HG02798 (cell line): ENCODE results near the gene NCR1.
"Not testable (repeated sequence)": the region's sequence is repeated elsewhere in the genome, so short reads cannot be mapped to it uniquely, and the experiment has no call there.

Experiments used
- ATAC-seq: cut with Tn5 transposase; IDR thresholded peaks from one replicate; pipeline ENCODE4 v1.9.1; 2021; ENCODE audit warnings: mild to moderate bottlenecking; ENCODE audit not compliant: unreplicated experiment, poor library complexity

Gene NCR1, protein sequence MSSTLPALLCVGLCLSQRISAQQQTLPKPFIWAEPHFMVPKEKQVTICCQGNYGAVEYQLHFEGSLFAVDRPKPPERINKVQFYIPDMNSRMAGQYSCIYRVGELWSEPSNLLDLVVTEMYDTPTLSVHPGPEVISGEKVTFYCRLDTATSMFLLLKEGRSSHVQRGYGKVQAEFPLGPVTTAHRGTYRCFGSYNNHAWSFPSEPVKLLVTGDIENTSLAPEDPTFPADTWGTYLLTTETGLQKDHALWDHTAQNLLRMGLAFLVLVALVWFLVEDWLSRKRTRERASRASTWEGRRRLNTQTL

DNA sequence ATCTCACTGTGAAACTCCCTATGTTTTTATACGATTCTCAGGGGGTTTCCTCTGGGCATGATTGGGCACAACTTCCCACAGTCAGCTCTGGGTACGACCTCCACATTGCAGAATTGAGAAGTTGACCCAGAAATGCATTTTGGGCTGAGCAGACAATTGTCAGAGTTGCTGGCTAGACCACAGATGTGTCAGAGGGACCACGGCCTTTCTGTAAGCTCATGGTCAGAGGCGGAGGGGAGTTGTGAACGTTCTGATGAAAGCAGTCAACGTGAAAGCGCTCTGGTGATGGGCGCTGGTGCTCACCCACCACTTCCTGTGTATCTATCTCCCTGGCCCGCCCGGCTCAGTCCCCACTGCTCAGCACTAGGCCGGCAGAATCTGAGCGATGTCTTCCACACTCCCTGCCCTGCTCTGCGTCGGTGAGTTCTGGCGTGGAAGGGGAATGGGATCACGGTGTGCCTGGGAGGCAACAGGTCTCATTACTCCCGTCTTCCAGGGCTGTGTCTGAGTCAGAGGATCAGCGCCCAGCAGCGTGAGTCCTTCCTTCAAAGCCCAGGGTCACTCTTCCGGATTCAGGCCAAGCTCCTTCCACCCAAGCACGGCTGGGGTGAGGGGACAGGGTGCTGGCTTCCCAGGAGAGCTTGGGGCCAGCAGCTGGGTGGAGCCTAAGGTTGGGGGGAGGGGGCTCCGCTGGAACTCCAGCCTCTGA, at the start of gene NCR1:
NCR1 (plus strand) TSS at position 346 of the 709 bp plus-strand sequence; CDS start at position 386, 40 bp downstream.
- ATAC-seq = no peak

DNA sequence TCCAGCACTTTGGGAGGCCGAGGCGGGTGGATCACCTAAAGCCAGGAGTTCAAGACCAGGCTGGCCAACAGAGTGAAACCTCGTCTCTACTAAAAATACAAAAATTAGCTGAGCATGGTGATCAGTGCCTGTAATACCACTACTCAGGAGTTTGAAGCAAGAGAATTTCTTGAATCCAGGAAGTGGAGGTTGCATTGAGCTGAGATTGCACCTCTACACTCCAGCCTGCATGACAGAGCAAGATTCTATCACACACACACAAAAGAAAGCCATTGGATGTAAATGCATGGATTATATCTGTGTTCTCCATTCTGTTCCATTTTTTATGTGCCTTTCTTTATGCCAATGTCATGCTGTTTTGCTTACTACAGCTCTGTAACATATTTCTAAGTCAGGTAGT, 47.5 kb upstream of the NCR1 start:
- ATAC-seq = not testable (repeated sequence)

DNA sequence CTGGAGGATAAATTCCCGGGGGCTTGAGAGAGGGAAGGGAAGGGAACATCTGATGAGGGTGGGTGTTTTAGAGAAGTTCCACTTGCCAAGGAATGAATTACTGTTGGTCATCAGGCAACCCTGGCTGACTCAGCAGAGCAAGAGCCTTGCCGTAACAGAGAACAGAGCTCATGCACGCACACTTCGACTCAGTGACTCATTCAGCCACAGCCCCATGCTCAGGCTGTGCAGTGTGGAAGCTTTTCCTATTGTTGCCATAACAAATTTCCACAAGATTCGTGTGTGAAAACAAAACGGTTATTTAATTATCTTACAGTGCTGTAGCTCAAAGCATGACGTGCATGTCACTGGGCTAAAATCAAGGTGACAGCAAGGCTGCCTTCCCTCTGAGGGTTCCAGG, 46.5 kb upstream of the NCR1 start:
- ATAC-seq = not testable (repeated sequence)

GRCh38 chr19:54863459-54863858, 42.5 kb upstream of the NCR1 start:
- not testable (repeated sequence) for ATAC-seq

DNA sequence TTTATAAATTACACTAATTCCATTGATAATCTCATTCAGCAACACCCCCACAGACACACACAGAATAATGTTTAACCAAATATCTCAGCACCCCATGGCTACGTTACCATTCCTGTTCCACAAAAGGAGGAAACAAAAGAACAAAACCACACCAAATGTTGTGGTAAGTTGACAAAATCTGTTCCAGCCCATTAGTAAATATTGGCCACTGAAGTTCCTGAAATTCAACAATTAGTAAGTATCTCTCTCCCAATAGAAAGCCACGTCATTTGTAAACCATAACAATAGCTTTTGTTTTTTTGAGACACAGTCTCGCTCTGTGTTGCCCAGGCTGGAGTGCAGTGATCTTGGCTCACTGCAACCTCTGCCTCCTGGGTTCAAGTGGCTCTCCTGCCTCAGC, 34.3 kb upstream of the NCR1 start:
- no peak for ATAC-seq

DNA sequence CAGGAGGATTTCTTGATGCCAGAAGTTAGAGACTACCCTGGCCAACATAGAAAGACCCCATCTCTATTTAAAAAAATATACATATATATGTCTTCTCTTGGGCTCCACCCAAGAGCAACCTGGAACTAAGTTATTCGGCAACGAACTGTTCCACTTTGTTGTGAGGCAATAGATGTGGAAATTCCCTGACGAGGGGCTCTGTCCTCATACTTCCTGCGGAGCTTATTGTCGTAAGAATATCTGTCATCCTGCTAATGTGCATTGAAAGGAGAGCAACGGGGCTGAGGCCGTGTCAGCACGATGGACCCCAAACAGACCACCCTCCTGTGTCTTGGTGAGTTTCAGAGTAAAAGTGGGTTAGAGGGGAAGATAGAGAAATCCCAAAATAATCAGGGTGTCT, 32.0 kb upstream of the NCR1 start, which contains the start of gene FCAR:
FCAR (plus strand) TSS at position 246 of the 400 bp plus-strand sequence; CDS start at position 301, 55 bp downstream.
- no peak for ATAC-seq

GRCh38 chr19:54875506-54875905, 30.4 kb upstream of the NCR1 start:
- ATAC-seq = no peak

DNA sequence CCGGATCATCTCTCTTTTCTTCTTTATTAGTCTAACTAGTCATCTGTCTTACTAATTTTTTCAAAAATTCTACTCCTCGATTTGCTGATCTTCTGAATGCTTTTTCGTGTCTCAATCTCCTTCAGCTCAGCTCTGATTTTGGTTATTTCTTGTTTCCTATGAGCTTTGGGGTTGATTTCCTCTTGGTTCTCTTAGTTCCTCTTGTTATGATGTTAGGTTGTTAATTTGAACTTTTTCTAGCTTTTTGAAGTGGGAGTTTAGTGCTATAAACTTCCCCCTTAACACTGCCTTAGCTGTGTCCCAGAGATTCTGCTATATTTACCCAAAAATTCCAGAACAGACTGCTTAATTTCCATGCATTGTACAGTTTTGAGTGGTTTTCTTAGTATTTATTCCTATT, 28.5 kb upstream of the NCR1 start:
- ATAC-seq = no peak

DNA sequence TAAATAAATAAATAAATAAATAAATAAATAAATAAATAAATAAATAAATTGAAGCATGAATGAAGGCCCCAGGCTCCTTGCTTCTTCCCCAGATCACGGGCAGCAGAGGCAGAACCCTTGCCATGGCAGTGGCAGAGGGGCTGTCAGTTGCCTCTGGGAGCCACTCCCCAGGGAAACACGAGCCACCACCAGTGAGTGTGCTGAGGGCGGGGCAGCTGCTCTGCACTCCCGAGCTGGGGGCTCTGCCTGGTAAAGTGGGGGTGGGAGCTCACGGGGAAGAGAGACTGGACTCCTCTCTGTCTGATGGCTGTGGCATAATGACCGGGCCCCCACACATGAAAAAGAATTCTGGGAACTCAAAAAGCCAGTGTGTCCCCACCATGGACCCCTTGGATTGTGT, 24.1 kb upstream of the NCR1 start:
- no peak for ATAC-seq

GRCh38 chr19:54882758-54883157, 23.2 kb upstream of the NCR1 start:
- no peak for ATAC-seq

DNA sequence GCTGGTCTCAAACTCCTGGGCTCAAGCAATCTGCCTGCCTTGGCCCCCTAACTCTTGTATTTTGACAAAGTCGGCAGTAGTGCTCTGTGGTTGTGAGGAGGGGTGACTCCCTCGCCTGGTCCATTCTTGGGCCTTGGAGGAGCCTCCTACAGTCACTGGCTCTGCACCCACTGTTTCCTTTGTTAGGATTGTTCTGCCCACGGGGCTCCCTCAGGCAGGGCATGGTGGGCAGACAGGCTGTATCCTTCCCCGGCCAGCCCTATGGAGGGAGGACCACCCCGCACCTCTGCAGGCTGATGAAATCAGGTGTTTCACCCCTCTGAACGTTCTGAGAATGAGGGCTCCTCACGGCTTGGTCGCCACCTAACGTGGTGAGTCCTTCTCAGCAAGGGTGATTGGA, 22.7 kb upstream of the NCR1 start:
- ATAC-seq = no peak

- ATAC-seq = no peak
Measured at GRCh38 chr19:54888239-54888638, 17.7 kb upstream of the NCR1 start.

DNA sequence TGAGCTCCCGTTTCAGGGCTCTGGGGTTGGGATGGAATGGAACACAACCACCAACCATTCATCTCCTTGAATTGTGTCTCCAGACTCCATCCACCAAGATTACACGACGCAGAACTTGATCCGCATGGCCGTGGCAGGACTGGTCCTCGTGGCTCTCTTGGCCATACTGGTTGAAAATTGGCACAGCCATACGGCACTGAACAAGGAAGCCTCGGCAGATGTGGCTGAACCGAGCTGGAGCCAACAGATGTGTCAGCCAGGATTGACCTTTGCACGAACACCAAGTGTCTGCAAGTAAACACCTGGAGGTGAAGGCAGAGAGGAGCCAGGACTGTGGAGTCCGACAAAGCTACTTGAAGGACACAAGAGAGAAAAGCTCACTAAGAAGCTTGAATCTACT, 16.4 kb upstream of the NCR1 start:
- no peak for ATAC-seq

- ATAC-seq = no peak
Measured at GRCh38 chr19:54893406-54893805, 12.5 kb upstream of the NCR1 start.

DNA sequence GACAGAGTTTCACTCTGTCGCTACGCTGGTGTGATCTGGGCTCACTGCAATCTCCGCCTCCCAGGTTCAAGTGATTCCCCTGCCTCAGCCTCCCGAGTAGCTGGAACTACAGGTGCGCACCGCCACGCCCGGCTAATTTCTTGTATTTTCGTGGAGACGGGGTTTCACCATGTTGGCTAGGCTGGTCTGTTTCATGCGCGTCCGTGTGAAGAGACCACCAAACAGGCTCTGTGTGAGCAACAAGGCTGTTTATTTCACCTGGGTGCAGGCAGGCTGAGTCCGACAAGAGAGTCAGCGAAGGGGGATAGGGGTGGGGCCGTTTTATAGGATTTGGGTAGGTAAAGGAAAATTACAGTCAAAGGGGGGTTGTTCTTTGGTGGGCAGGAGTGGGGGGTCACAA, 11.8 kb upstream of the NCR1 start:
- ATAC-seq = not testable (repeated sequence)

DNA sequence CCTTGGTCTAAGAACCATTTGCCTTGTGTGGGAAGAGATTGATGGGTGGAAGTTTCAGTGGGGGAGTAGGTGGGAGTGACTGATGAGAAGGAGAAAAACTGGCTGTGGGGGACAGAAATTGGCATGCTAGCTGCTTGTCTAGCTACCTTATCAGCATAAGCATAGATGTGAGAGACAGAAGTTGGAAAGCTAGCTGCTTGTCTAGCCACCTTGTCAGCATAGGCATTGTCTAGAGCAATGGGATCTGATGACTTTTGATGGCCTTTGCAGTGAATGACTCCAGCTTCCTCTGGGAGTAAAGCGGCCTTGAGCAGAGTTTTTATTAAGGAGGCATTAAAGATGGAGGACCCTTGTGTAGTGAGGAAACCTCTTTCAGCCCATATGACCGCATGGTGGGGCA, 9.9 kb upstream of the NCR1 start:
- ATAC-seq = no peak

- ATAC-seq = not testable (repeated sequence)
Measured at GRCh38 chr19:54898685-54899084, 7.3 kb upstream of the NCR1 start.

- not testable (repeated sequence) for ATAC-seq
Measured at GRCh38 chr19:54899646-54900045, 6.3 kb upstream of the NCR1 start.

- ATAC-seq = not testable (repeated sequence)
Measured at GRCh38 chr19:54901153-54901552, 4.8 kb upstream of the NCR1 start.

GRCh38 chr19:54902061-54902460, 3.9 kb upstream of the NCR1 start:
- ATAC-seq = no peak

- ATAC-seq = no peak
Measured at GRCh38 chr19:54903303-54903702, 2.6 kb upstream of the NCR1 start.

DNA sequence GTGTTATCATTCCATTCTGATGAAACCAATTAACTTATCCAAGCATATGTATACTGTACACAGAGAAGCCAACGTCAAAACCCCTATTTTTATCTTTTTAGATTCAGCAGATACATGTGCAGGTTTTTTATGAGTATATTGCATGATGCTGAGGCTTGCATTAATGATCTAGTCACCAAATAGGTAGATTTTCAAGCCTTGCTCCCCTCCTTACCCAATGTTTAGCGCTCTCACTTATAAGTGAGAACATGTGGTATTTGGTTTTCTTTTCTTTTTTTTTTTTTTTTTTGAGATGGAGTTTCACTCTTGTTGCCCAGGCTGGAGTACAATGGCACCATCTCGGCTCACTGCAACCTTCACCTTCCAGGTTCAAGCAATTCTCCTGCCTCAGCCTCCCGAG, 1.7 kb upstream of the NCR1 start:
- not testable (repeated sequence) for ATAC-seq
